Hematopoietic multipotent progenitor cell treated with erythropoietin and hydrocortisone succinate and interleukin-3 and kit ligand, for 4 days (in vitro differentiated cells): ENCODE results near the gene PUS1.
"Not testable (repeated sequence)": the region's sequence is repeated elsewhere in the genome, so short reads cannot be mapped to it uniquely, and the experiment has no call there.

ENCODE experiments used
- DNase-seq: peaks from one replicate; pipeline ENCODE4 v3.0.0-alpha.2; 2015

The PUS1 gene

GRCh38 chr12:131941116-131941986 lies 12.3 kb downstream of the PUS1 start:
- no peak for DNase-seq

- no peak for DNase-seq
Observed at GRCh38 chr12:131941987-131942341, 12.9 kb downstream of the PUS1 start.

GRCh38 chr12:131942671-131943070 lies 13.6 kb downstream of the PUS1 start:
- DNase-seq, result no peak

- no peak for DNase-seq
Observed at GRCh38 chr12:131943389-131943788, 14.3 kb downstream of the PUS1 start.

GRCh38 chr12:131943876-131944275 lies 14.8 kb downstream of the PUS1 start:
- DNase-seq, result no peak

GRCh38 chr12:131944601-131945251 lies 15.7 kb downstream of the PUS1 start:
- DNase-seq, result no peak

- DNase-seq, result no peak
Observed at GRCh38 chr12:131946757-131947156, 17.7 kb downstream of the PUS1 start.

GRCh38 chr12:131947482-131948027 lies 18.5 kb downstream of the PUS1 start:
- no peak for DNase-seq

GRCh38 chr12:131948166-131948712 lies 19.2 kb downstream of the PUS1 start:
- DNase-seq, result no peak

GRCh38 chr12:131948713-131949430 lies 19.8 kb downstream of the PUS1 start:
- peak; percentile 74 for DNase-seq

GRCh38 chr12:131949431-131950181 lies 20.5 kb downstream of the PUS1 start, which contains the start of gene EP400:
TSS of gene EP400 (plus strand) at chr12:131949942. CDS start at chr12:131960620, 10,678 bp downstream.
- DNase-seq, result peak; percentile 98

GRCh38 chr12:131950182-131950913 lies 21.3 kb downstream of the PUS1 start:
- peak; percentile 58 for DNase-seq

- not testable (repeated sequence) for DNase-seq
Observed at GRCh38 chr12:131953810-131954209, 24.7 kb downstream of the PUS1 start.

- DNase-seq, result not testable (repeated sequence)
Observed at GRCh38 chr12:131954460-131954859, 25.4 kb downstream of the PUS1 start.

- DNase-seq, result peak; percentile 22
Observed at GRCh38 chr12:131959116-131959515, 30.0 kb downstream of the PUS1 start.

GRCh38 chr12:131959641-131960589 lies 30.8 kb downstream of the PUS1 start:
- DNase-seq, result no peak

GRCh38 chr12:131960590-131961325 lies 31.7 kb downstream of the PUS1 start:
- DNase-seq, result not testable (repeated sequence)

GRCh38 chr12:131961328-131961727 lies 32.3 kb downstream of the PUS1 start:
- DNase-seq, result not testable (repeated sequence)

GRCh38 chr12:131962069-131962468 lies 33.0 kb downstream of the PUS1 start:
- DNase-seq, result no peak
